NCI-H460 (cell line): ENCODE measurements around the gene SEMG1. TPM values are rescaled to one million over a fixed set of nuclear protein-coding genes. Genes with fewer than 3 reads are reported as not detected.
A peak's percentile ranks its signal among the peaks of the same experiment; 100 is the strongest.

Experiments
- DNase-seq: peaks from one replicate; pipeline ENCODE4 v3.0.0-alpha.2; 2016; ENCODE audit warnings: low read depth; ENCODE audit errors: extremely low read depth
- polyA plus RNA-seq: library from polyadenylated mRNA; depleted of rRNA; stranded (reverse); fragments of >200 nt; gene quantifications from 2 replicates; pipeline ENCODE4 v1.2.3, GENCODE V29; 2014; cell fraction: nucleus; rRNA removed
- total RNA-seq: library from RNA; depleted of rRNA; stranded (reverse); fragments of >200 nt; shearing (Covaris generic); gene quantifications from 2 replicates; pipeline ENCODE4 v1.2.3, GENCODE V29; 2014; rRNA removed

The SEMG1 gene, protein sequence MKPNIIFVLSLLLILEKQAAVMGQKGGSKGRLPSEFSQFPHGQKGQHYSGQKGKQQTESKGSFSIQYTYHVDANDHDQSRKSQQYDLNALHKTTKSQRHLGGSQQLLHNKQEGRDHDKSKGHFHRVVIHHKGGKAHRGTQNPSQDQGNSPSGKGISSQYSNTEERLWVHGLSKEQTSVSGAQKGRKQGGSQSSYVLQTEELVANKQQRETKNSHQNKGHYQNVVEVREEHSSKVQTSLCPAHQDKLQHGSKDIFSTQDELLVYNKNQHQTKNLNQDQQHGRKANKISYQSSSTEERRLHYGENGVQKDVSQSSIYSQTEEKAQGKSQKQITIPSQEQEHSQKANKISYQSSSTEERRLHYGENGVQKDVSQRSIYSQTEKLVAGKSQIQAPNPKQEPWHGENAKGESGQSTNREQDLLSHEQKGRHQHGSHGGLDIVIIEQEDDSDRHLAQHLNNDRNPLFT
- not detected in 2 replicates for total RNA-seq
- not detected in 2 replicates for polyA plus RNA-seq

DNA sequence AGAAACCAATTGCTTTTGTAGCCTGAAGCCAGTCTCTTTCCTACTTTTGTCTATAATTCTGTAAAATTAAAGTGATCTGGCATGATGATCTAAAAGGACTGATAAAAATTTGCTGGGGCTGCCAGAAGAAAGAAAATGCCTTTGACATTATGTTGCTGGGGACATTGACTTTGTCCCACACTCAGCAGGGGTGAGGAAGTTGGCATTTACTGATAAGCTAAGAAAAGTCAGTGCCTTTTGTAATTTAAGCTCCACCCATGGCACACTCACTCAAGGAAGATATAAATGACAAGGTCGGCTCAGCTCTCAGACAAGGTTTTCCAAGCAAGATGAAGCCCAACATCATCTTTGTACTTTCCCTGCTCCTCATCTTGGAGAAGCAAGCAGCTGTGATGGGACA lies at the start of gene SEMG1:
Gene SEMG1 (plus strand): TSS at position 309 of the 400 bp plus-strand sequence. CDS start 21 bp downstream, at position 330.
- DNase-seq, result no peak

DNA sequence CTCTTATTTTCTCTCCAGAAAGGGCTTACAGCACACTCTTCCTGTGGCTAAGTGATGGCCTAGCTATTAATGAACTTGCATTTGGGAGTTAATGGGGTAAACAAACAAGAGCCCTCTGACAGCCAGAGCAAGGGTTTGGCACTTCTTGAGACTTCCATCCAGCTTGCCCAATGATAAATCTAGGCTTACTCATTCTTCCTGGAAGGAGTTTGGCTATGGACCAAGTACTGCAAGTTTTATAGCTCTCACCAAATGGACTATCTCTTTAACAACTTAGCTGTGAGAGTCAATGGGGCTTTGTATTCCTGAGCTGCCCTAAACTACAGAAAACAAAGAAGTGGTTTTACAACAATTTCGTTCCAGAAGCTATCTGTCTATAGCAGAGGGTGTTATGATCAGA lies 48.9 kb upstream of the SEMG1 start:
- DNase-seq, result no peak

DNA sequence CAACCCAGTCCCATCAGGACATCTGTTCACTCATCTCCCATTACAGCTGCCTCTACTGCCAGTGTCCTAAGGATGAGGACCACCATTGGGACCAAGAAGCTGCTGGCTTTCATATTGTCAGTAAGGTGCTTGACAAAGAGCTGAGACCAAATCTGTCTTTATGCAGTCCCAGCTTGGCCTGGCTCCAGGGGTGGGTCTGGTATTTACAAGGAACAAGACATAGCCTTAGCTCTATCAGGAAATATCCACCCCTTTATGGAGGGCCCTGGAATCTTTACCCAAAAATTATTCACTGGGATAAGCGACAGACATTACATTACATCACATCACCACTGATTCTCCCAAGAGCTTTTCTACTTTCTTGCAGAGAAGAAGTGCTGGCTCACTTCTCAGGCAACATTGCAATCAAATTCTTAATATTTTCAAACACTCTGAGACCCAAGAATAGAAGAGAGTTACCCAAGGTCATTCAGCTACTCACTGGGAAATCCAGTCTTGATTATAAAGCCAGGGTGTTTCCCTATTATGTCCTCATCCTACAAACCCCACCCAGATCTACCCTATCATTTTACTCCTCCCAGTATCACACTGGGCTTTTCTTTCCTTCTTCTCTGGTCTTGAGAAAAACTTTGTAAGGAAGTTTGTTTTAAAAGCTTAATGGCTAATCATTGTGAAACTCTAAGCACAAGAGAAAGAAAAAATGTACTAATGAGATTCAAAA lies 43.6 kb upstream of the SEMG1 start:
- DNase-seq, result no peak

DNA sequence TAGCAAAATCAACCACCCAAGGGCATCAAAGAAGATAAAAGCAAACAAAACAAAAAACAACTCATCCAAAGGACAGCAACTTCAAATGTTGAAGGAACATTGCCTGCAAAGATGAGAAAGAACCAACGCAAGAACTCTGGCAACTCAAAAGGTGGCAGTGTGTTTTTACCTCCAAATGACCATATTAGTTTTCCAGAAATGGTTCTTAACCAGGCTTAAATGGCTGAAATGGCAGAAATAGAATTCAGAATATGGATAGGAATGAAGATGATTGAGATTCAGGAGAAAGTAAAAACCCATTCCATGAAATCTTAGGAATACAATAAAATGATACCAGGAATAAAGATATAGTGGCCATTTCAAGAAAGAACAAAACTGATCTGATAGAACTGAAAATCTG lies 41.9 kb upstream of the SEMG1 start:
- DNase-seq, result no peak

DNA sequence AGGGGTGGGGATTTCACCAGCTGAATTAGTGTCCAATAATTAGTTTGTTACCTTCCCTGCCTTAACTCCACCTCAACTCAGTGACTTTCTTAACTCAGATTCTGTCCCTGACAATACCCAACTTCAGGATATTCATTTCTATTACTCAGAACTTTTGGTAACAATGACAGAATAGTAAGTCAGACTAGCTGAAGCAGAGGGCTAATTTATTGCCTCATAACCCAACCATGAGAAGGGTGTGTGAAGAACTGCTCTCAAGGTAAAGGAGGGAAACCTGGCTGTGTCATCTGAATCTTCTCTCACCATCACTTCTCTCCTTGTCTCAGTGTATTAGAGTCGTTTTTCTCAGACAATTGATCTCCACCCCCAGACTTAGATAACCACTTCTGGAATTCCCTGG lies 33.3 kb upstream of the SEMG1 start:
- DNase-seq, result no peak

DNA sequence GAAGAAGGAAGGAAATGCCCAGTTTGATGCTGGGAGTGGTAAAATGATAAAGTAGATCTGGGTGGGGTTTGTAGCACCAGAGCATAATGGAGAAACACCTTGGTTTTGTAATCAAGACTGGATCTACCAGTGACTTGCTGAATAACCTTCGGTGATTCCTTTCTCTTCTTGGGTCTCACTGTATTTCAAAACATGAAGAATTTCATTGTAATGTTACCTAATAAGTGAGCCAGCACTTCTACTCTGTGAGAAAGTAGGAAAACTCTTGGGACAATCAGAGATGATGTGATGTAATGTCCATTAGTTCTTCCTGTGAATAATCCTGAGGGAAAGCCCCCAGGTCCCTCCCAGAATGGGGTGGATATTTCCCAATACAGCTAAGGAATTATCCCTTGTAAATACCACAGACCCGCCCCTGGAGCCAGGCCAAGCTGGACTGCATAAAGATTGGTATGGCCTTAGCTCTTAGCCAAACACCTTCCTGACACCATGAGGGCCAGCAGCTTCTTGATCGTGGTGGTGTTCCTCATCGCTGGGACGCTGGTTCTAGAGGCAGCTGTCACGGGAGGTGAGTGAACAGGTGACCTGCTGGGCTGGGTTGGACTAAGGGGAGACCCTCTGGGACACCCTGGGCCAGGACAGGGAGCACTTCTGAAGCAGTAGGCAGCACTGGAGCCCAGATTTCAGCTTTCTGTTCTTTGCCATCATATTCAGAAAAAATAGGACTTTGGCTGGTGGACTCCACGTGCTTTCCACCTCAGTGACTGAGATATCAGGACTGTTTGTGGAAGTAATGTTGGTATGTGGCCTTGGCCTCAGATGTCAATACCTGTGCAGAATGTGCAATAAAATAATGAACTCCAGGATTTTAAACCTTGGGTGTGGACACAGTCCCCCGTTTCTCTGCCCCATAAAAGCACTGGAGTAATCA lies 32.1 kb upstream of the SEMG1 start, which contains the start of gene PI3:
Gene PI3 (plus strand): TSS at position 469 of the 931 bp plus-strand sequence. CDS start 21 bp downstream, at position 490.
- DNase-seq, result peak; percentile 16

DNA sequence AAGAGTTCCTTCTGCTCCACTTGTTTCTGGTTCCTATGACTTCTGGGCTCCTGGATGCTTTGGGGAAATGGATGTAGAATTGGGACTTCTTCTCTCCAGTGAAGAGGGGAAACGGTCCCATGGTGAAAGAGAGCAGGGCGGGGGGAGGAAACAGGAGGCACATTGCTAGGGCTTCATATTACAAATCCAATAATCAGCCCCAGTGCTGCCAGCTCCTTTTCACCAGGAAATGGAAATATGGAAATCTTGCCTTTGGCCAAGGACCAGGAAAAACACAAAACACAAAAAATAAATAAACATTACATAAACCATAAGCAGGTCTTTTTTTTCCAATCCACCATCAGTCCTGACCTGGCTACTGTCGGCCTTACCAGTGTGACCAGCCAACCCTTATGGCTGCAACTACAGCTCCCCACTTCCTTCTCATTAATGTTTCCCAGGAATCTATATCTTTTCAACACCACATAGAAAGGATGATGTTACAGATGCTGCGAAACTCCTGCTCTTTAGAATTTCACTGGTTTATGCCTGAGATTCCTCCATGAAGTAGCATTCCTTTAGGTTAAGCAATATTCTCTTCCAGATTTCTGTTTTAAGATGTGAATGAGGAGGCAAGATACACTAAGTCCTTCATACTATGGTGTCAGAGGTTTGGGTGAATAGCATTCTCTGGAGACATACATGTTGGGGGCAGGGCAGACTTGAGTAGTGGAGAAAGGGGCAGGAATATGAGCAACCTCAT lies 30.1 kb upstream of the SEMG1 start:
- DNase-seq, result no peak

DNA sequence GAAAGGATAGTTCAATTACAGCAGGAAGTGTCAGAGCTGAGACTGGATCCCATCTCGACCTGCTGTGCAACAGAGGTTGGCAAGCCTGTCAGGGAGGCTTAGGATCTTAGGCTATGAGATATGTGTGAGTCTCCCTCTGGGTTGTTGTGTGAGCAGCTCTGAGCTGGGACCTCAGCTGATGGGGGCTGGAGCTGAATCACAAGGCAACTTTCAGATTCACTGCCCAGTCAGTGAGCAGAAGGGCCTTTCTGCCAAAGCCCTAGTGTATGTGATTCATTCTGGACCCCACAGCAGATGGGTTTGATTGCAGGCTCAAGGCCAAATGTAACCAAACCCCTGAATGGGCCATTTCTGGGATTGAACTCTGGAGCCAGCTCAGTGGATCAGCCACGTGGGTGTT lies 27.7 kb upstream of the SEMG1 start:
- DNase-seq, result no peak

DNA sequence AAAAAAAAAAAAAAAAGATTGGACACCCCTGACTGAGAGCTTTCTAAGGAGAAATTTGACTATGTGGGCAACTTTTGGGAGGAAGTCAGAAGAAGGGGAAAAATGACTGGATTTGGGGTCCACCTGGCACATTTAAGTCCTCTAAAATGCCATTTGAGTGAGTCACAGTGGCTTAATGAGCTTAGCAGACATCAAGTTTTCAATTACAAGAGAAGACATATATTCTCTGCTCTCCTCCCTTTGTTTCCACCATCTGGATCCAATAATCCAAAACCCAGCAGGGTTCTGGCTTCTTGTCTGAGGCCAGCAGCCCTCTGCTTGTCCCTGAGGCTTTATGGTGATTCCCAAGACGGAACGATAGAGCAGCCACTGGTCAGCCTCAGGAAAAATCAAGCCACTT lies 25.2 kb upstream of the SEMG1 start:
- no peak for DNase-seq

DNA sequence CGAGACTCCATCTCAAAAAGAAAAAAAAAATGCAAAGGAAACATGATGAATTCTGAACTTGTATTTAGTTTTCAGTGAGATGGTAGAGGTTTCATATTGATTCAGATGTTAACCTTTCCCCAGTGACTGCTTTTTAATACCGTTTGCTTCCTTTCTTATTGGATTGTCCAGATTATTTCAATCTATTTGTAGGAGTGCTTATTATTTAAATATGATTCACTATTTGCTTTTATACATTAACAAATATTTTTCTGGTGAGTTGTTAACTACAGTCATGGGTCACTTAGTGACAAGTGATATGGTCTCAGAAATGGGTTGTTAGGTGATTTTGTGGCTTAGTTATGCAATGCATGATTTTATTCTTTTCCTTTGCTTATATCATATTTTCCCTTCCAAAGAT lies 23.7 kb upstream of the SEMG1 start:
- no peak for DNase-seq

DNA sequence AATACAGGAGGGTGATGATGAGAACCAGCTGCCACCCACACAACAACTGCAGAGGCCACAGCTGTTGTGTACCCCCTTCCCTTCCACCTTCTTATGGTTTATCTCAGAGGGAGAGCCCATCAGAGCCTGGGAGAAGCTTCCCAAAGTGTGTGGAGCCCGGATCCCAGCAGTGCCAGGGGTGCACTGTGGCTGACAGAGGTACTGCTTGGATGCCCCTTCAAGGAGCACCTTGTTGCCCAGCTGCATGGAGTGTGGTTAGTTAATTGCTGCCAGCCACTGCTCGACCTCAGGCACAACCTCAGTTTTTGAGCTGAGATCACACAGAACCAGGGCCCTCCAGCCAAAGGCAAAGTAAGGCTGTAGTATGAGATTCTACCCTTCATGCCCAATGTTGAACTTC lies 19.1 kb upstream of the SEMG1 start:
- DNase-seq, result no peak

DNA sequence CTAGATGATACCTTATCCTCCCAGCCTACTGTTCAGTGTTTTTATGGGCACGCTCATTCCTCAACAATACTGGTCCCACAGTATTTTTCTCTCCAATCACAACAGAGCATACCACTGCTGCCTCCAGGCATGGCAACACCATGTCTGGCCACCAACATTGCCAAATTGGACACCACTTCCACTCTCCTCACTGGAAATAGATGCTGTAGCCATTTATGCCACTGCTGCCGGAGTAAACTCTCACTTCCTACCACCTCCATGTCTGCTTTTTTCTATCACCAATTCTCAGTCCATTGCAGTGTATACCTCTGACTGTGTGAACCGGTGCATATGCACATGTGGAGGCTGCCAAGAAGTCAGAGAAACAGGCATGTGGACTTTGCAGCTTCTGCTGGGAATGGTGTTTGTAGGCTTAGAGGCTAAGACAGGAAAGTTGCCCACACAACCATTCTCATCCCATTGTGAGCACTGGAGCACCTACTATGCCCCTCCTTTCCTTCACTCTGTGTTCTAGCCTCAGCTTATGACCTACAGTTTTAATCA lies 17.7 kb upstream of the SEMG1 start:
- no peak for DNase-seq

DNA sequence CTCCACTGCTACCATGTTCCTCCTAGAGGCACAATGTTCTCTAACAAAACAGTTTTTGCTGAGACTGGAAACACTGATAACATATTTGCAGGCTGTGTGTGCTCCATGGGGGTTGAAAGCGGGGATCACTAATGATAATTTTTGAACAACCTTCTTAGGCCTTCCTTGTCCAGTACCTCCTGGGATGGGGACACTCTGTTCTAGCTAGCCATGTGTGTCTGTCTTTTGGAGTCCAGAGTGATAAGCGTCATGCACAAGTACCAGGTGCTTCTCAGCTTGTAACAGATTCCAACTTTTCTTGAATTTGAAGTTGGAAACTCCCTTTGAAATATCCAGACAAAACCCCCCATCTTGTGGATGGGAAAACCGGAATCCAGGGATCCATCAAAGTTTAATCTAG lies 17.0 kb upstream of the SEMG1 start:
- no peak for DNase-seq

DNA sequence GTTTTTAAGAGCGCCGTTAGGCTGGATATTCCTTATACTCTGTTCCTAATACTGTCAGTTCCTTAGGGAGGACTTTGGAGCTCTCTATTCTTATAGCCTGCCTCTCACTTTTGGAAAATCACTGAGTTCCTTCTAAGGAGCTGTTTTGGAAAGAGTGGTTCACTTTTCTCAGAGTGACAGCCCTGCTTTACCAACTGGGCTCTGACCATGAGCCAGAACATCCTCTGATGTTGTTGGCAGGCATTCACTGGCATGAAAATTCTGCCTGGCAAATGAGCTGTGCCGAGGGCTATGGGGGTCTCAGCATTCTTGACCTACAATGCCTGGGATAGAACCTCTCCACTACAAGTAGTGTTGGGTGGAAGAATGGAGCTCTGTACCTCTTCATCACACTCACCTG lies 14.9 kb upstream of the SEMG1 start:
- no peak for DNase-seq

DNA sequence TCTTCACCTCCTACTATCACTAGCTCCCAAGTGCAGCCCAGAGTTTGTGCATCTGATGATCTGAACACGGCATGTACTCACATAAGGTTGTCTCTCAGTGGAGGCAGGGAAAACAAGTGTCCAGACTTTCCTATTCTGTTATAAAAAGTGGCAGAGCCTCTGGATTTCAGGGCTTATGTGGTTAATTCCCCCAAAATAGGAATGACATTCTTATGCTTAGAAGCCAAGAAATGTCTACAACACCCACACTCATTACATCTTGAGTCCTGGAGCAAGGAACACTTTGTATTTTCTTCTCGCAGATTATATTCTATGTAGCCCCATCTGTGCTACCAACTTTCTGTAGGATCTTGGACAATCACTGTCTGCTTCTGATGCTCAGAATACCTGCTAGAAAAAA lies 13.5 kb upstream of the SEMG1 start:
- no peak for DNase-seq

DNA sequence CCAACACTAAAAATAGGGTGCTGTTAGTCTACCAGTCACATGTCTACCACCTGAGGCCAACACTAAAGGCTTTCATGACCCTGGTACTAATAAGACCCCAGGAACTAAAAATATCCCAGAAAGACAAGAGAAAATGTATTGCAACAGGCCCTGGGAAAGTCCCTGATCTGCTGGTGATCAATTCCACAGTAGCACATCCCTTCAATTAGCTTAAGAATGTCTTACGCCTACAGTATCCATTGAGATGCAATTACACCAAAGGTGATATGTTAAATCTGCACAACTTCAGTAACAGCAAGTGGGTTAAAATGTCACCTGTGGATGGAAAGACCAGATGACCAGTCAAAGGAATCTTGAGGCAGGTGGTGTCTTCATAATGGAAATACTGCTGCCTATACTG lies 3.1 kb downstream of the SEMG1 start:
- DNase-seq, result no peak

DNA sequence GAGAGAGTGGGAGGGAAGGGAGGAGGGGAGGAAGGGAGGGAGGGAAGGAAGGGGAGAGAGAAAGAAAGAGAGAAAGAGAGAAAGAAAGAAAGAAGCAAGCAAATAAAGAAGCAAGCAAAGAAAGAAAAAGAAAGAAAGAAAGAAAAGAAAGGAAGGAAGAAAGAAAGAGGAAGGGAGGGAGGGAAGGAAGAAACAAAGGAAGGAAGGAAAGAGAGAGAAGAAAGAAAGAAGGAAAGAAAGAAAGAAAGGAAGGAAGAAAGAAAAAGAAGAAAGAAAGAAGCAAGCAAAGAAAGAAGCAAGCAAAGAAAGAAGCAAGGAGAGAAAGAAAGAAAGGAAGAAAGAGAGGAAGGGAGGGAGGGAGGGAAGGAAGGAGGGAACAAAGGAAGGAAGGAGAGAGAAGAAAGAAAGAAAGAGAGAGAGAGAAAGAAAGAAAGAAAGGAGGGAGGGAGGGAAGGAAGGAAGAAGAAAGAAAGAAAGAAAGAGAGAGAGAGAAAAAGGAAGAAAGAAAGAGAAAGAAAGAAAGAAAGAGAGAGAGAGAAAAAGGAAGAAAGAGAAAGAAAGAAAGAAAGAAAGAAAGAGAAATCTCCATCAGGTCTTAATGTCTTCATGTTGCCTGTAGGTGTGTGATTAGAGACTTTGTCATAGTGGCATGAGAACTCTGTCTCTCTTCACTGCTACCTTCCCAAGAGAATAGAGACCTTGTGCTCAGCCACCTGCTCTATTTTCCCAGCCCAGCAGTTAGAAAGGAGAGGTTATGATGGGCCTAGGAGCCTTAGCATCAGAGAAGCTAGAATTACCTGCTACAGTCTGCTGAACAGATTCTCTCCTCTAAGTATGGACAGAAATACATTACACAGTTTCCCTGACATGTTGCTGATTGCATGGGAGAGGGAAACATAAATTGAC lies 5.0 kb downstream of the SEMG1 start:
- DNase-seq, result no peak

DNA sequence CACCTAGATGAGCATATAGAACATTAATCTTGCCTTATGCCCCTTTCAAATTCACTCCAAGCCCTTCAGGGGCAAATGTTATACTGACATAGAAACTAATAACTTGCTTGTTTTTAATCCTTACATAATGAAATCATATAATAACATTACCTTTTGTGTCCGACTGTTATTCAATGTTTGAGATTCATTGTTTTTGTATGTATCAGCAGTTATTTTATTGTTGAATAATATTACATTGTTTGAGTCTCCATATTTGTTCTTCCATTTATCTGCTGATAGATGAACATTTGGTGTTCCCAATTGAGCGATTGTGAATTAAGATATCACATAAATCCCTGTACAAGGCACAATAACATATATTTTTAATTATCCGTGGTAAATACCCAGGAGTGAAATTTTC lies 6.0 kb downstream of the SEMG1 start:
- DNase-seq, result no peak

DNA sequence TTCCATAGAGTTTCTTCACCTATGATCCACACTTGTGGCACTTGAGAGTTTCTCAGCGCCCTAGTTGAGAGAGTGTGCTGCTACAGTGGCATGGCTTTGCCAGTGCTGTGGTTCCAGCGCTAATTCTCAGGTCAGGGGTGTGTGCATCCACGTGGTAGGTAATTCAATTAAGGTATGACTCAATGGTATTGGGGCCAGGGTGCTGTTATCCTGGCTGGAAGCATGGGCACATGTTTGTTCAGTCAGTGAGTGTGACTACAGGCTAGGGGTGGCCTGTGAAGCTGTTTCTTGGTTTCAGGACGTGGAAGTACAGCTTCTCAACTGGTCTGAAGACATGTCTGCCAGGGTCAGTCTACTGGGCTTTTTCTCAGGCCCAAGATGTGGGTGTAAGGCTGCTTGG lies 11.3 kb downstream of the SEMG1 start:
- no peak for DNase-seq
